HepG2 (cell line): ENCODE results near the gene RGS19. TPM values are rescaled to one million over a fixed set of nuclear protein-coding genes. Genes with fewer than 3 reads are reported as not detected.
A peak's percentile ranks its signal among the peaks of the same experiment; 100 is the strongest.

Experiments
- ADNP ChIP-seq: sonication (generic); formaldehyde crosslinking; IDR thresholded peaks from 2 replicates; pipeline ENCODE4 v1.4.0; 2020; ENCODE audit warnings: missing genetic modification reagents
- ATF2 ChIP-seq: sonication (generic); formaldehyde crosslinking; IDR thresholded peaks from 2 replicates; pipeline ENCODE4 v1.4.0; 2020; ENCODE audit warnings: missing genetic modification reagents
- CENPBD1 ChIP-seq: sonication (generic); formaldehyde crosslinking; IDR thresholded peaks from 2 replicates; pipeline ENCODE4 v1.8.0; 2022; ENCODE audit warnings: missing genetic modification reagents, low read depth, mild to moderate bottlenecking, borderline replicate concordance
- ERF ChIP-seq: IDR thresholded peaks from 2 replicates; pipeline ENCODE4 v1.6.1; 2018; ENCODE audit warnings: missing biosample characterization, missing genetic modification reagents
- FOSL1 ChIP-seq: sonication (generic); formaldehyde crosslinking; IDR thresholded peaks from 2 replicates; pipeline ENCODE4 v1.9.0; 2021; ENCODE audit warnings: missing genetic modification reagents, borderline replicate concordance
- PHF21A ChIP-seq: sonication (generic); formaldehyde crosslinking; IDR thresholded peaks from 2 replicates; pipeline ENCODE4 v1.5.0; 2020; ENCODE audit warnings: mild to moderate bottlenecking, missing genetic modification reagents
- SKI ChIP-seq: fragments of 450-650 bp; IDR thresholded peaks from one replicate; pipeline ENCODE4 v1.6.1; 2018; ENCODE audit warnings: mild to moderate bottlenecking; ENCODE audit not compliant: partially characterized antibody
- SNAI1 ChIP-seq: sonication (generic); formaldehyde crosslinking; IDR thresholded peaks from 2 replicates; pipeline ENCODE4 v1.5.0; 2020; ENCODE audit warnings: mild to moderate bottlenecking, missing genetic modification reagents, borderline replicate concordance
- STAT6 ChIP-seq: sonication (generic); formaldehyde crosslinking; IDR thresholded peaks from 2 replicates; pipeline ENCODE4 v1.4.0; 2020; ENCODE audit warnings: missing genetic modification reagents, mild to moderate bottlenecking, borderline replicate concordance
- ZNF275 ChIP-seq: sonication (generic); formaldehyde crosslinking; IDR thresholded peaks from 2 replicates; pipeline ENCODE4 v1.8.0; 2022; ENCODE audit warnings: missing genetic modification reagents, mild to moderate bottlenecking, inconsistent platforms, borderline replicate concordance
- ZNF468 ChIP-seq: sonication (generic); formaldehyde crosslinking; IDR thresholded peaks from 2 replicates; pipeline ENCODE4 v1.8.0; 2022; ENCODE audit warnings: mild to moderate bottlenecking, moderate library complexity, missing genetic modification reagents
- ZNF674 ChIP-seq: sonication (generic); formaldehyde crosslinking; IDR thresholded peaks from 2 replicates; pipeline ENCODE4 v1.5.0; 2020; ENCODE audit warnings: low read depth, mild to moderate bottlenecking, missing genetic modification reagents
- ZNF747 ChIP-seq: sonication (generic); formaldehyde crosslinking; IDR thresholded peaks from 2 replicates; pipeline ENCODE4 v1.8.1; 2023; ENCODE audit warnings: missing genetic modification reagents, mild to moderate bottlenecking, borderline replicate concordance
- ZUFSP ChIP-seq: sonication (generic); formaldehyde crosslinking; IDR thresholded peaks from 2 replicates; pipeline ENCODE4 v1.9.0; 2021; ENCODE audit warnings: missing genetic modification reagents, mild to moderate bottlenecking, borderline replicate concordance
- ZXDC ChIP-seq: sonication (generic); formaldehyde crosslinking; IDR thresholded peaks from 2 replicates; pipeline ENCODE4 v1.5.0; 2020; ENCODE audit warnings: mild to moderate bottlenecking, missing genetic modification reagents
- polyA plus RNA-seq, 8 experiments: library from polyadenylated mRNA; depleted of rRNA in 3 of 8; stranded (reverse) in 7 of 8; unstranded in 1 of 8; fragments of >200 nt; fragmentation: Illumina TruSeq in 4 of 8; extraction: Trizol in 4 of 8; gene quantifications; 2 replicates each; pipeline versions ENCODE4 v1.2.1 to v1.2.3, GENCODE V29; 2011 to 2016; ENCODE audit warnings: low read depth in 4 of 8, missing spikeins in 1 of 8, mixed read lengths in 1 of 8; ENCODE audit not compliant: insufficient read depth in 1 of 8
- total RNA-seq, 5 experiments: library from RNA; depleted of rRNA; stranded (reverse); fragments of >200 nt; fragmentation: Illumina TruSeq; extraction: Trizol; gene quantifications; 2 replicates each; pipeline ENCODE4 v1.2.3, GENCODE V29; 2016; ENCODE audit warnings: low read depth in 1 of 5

Gene RGS19
- total and polyA plus RNA-seq, 2 of the 13 experiments (the other 11 are each of a cell fraction or from before 2014, with no cell fraction given): 10.7 to 11.9 TPM

- TF ChIP-seq PHF21A (CRISPR knock-in tag) (peak; percentile 98), ZNF468 (CRISPR knock-in tag) (peak; percentile 89; the same call in 1 of the 2 replicates), CENPBD1 (no peak; the same call in 1 of the 2 replicates), ZUFSP (no peak), ADNP (no peak), ZNF275 (CRISPR knock-in tag) (peak; percentile 73; the same call in 1 of the 2 replicates), STAT6 (no peak), ZXDC (CRISPR knock-in tag) (0 out of 2 replicates have a peak, but pooled peaks have one; percentile 4), ZNF674 (CRISPR knock-in tag) (no peak), SKI (peak; percentile 87), SNAI1 (CRISPR knock-in tag) (no peak), ZNF747 (CRISPR knock-in tag) (peak; percentile 78; the same call in 1 of the 2 replicates), FOSL1 (CRISPR knock-in tag) (no peak), ERF (CRISPR knock-in tag) (no peak; the same call in 1 of the 2 replicates), ATF2 (CRISPR knock-in tag) (peak; percentile 27; the same call in 1 of the 2 replicates)
Observed at GRCh38 chr20:64024141-64024990, 55.0 kb downstream of the RGS19 start (continued).
